ENCODE measurements around the gene ZNF835. TPM values are rescaled to one million over a fixed set of nuclear protein-coding genes. Genes with fewer than 3 reads are reported as not detected.

Gene ZNF835
- total RNA-seq, 1 donor from 2014 or later: 1.8 TPM

- DNase-seq: no peak
These were observed 10.3 kb downstream of the ZNF835 start for GRCh38 chr19:56661248-56661647.

- DNase-seq: no peak
These were observed 11.0 kb downstream of the ZNF835 start for GRCh38 chr19:56660381-56661107.

- no peak for DNase-seq
These were observed 17.4 kb downstream of the ZNF835 start for GRCh38 chr19:56654151-56654550.

- no peak for DNase-seq
These were observed 28.0 kb downstream of the ZNF835 start for GRCh38 chr19:56643460-56643955.

GRCh38 chr19:56642711-56643459 lies 28.7 kb downstream of the ZNF835 start, which contains the start of gene SMIM17:
Gene SMIM17, plus strand, starts transcription at chr19:56643159. Its CDS starts 2,509 bp downstream, at chr19:56645668.
- no peak for DNase-seq

- no peak for DNase-seq
These were observed 32.3 kb downstream of the ZNF835 start for GRCh38 chr19:56639217-56639616.

GRCh38 chr19:56637976-56638555 lies 33.5 kb downstream of the ZNF835 start:
- DNase-seq: peak; percentile 64

- DNase-seq: no peak
These were observed 38.5 kb downstream of the ZNF835 start for GRCh38 chr19:56633021-56633420.

GRCh38 chr19:56625708-56626107 lies 45.8 kb downstream of the ZNF835 start:
- DNase-seq: no peak

- no peak for DNase-seq
These were observed 48.6 kb downstream of the ZNF835 start for GRCh38 chr19:56623006-56623405.

GRCh38 chr19:56622374-56622773 lies 49.2 kb downstream of the ZNF835 start:
- no peak for DNase-seq

- DNase-seq: no peak
These were observed 52.4 kb downstream of the ZNF835 start for GRCh38 chr19:56619121-56619520.

GRCh38 chr19:56617531-56617930 lies 54.0 kb downstream of the ZNF835 start:
- DNase-seq: no peak

- no peak for DNase-seq
These were observed 57.9 kb downstream of the ZNF835 start for GRCh38 chr19:56613639-56614038.

GRCh38 chr19:56612737-56613136 lies 58.8 kb downstream of the ZNF835 start:
- DNase-seq: no peak

Other genes with a start within 250 kb of the ZNF835 start
- gene ZNF667, start 194.4 kb downstream of the ZNF835 start, total RNA-seq: 10.6 TPM
- gene ZNF471, start 163.9 kb downstream of the ZNF835 start, total RNA-seq: 8.9 TPM
- 8.2 TPM for gene ZFP28, start 132.8 kb downstream of the ZNF835 start, total RNA-seq
- gene ZNF470, start 104.3 kb downstream of the ZNF835 start, total RNA-seq: 3.9 TPM
- gene ZNF71, start 76.5 kb downstream of the ZNF835 start, total RNA-seq: 5.7 TPM
- gene SMIM17, start 28.6 kb downstream of the ZNF835 start, total RNA-seq: 0.20 TPM
- gene PEG3, start 169.0 kb upstream of the ZNF835 start, total RNA-seq: 37.3 TPM
- gene ZIM2, start 169.0 kb upstream of the ZNF835 start, total RNA-seq: 1.2 TPM